Measurements from ENCODE around the gene MPP3.
"Not testable (repeated sequence)": the region's sequence is repeated elsewhere in the genome, so short reads cannot be mapped to it uniquely, and the experiment has no call there.

Gene MPP3

GRCh38 chr17:43832976-43833829 is at the start of gene MPP3:
Gene MPP3 (minus strand): TSS chr17:43833146. CDS start chr17:43831906, 1,240 bp downstream.
- peak in 1 of 2 experiments; percentile 24 for DNase-seq (ENCODE audit: low read depth in 2 of 2)

GRCh38 chr17:43881758-43882505 is 49.0 kb upstream of the MPP3 start:
- no peak for DNase-seq (ENCODE audit: low read depth in 2 of 2)

- no peak for DNase-seq (ENCODE audit: low read depth in 2 of 2)
These were observed 48.2 kb upstream of the MPP3 start for GRCh38 chr17:43881181-43881580.

- peak in 1 of 2 experiments; percentile 33 for DNase-seq (ENCODE audit: low read depth in 2 of 2)
These were observed 47.6 kb upstream of the MPP3 start for GRCh38 chr17:43880420-43880991.

GRCh38 chr17:43879723-43880419 is 46.9 kb upstream of the MPP3 start:
- no peak for DNase-seq (ENCODE audit: low read depth in 2 of 2)

GRCh38 chr17:43878260-43879175 is 45.6 kb upstream of the MPP3 start:
- peak; percentile 45 to 67 for DNase-seq (ENCODE audit: low read depth in 2 of 2)

GRCh38 chr17:43877451-43878155 is 44.7 kb upstream of the MPP3 start:
- DNase-seq (ENCODE audit: low read depth in 2 of 2), result no peak

GRCh38 chr17:43877031-43877430 is 44.1 kb upstream of the MPP3 start:
- DNase-seq (ENCODE audit: low read depth in 2 of 2), result no peak

- DNase-seq (ENCODE audit: low read depth in 2 of 2), result no peak
These were observed 42.7 kb upstream of the MPP3 start for GRCh38 chr17:43875476-43876147.

GRCh38 chr17:43874293-43874692 is 41.3 kb upstream of the MPP3 start:
- no peak for DNase-seq (ENCODE audit: low read depth in 2 of 2)

- no peak for DNase-seq (ENCODE audit: low read depth in 2 of 2)
These were observed 40.9 kb upstream of the MPP3 start for GRCh38 chr17:43873815-43874214.

- DNase-seq (ENCODE audit: low read depth in 2 of 2), result no peak
These were observed 40.1 kb upstream of the MPP3 start for GRCh38 chr17:43873091-43873490.

GRCh38 chr17:43871946-43872690 is 39.2 kb upstream of the MPP3 start:
- no peak for DNase-seq (ENCODE audit: low read depth in 2 of 2)

- not testable (repeated sequence) for DNase-seq (ENCODE audit: low read depth in 2 of 2)
These were observed 36.1 kb upstream of the MPP3 start for GRCh38 chr17:43869031-43869430.

- no peak for DNase-seq (ENCODE audit: low read depth in 2 of 2)
These were observed 35.5 kb upstream of the MPP3 start for GRCh38 chr17:43868226-43868994.

- no peak for DNase-seq (ENCODE audit: low read depth in 2 of 2)
These were observed 31.4 kb upstream of the MPP3 start for GRCh38 chr17:43864161-43864984.

- DNase-seq (ENCODE audit: low read depth in 2 of 2), result no peak
These were observed 29.0 kb upstream of the MPP3 start for GRCh38 chr17:43861960-43862359.
